Dedifferentiated amniotic fluid mesenchymal stem cell (primary cell): Measurements from ENCODE around the gene CFAP74.
"Not testable (repeated sequence)": the region's sequence is repeated elsewhere in the genome, so short reads cannot be mapped to it uniquely, and the experiment has no call there.

ENCODE experiments used
- DNase-seq: peaks from one replicate; pipeline ENCODE4 v3.0.0-alpha.2; 2016; ENCODE audit errors: extremely low spot score

The CFAP74 gene

DNA sequence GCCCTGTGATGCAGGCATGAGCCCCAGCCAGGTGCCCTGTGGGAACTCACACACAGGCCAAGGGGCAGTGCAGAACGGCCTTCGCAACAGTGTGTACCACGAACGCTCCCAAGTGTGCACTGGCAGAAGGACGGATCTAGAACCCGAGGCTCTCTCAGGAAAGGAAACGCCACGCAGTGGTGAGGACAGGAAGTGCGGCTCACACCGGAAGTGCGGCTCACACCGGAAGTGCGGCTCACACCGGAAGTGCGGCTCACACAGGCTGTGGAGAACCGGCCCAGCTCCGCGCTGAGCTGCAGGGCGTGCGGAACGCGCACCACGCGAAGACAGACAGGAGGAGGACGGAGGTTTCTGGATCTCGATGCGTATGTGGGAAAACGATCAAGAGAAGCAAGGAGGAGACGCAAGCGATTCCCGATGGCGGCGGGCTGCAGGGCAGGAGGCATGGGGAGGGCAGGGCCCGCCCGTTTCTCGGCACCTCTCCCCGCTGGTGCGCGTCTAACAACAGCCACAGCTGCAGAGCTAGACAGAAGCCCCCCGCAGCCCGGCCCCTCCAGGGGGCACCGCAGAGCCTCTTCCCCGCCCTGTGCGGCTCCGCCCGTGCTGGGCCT lies 48.6 kb downstream of the CFAP74 start:
- no peak for DNase-seq

DNA sequence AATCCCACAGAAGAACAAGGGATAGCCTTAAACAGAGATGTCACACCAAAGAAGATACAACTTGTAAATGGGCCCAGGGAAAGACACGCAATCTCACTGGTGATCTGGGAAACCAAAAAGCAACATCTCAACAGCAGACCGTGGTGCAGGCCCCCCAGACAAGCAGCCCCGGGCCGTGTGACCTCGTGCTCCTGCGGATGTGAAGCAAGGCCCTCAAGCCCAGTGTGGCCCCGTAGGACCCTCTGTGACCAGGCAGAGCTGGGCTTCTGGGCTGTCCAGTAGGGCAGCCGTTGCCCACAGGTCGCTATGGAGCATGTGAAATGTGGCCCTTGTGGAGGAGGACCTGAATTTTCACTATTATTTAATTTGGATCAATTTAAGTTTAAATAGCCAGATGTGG lies 49.6 kb downstream of the CFAP74 start:
- DNase-seq: no peak

DNA sequence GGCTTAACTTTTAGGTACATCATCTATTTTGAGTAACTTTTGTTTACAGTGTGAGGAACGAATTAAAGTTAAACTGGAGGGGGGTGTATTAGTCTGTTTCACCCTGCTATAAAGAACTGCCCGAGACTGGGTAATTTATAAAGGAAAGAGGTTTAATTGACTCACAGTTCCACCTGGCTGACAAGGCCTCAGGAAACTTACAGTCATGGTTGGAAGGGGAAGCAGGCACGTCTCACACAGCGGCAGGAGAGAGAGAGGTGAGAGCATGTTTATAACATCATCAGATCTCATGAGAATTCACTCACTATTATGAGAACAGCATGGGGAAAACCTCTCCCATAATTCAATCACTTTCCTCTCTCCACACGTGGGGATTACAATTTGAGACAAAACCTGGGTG lies 52.6 kb downstream of the CFAP74 start:
- DNase-seq: no peak

DNA sequence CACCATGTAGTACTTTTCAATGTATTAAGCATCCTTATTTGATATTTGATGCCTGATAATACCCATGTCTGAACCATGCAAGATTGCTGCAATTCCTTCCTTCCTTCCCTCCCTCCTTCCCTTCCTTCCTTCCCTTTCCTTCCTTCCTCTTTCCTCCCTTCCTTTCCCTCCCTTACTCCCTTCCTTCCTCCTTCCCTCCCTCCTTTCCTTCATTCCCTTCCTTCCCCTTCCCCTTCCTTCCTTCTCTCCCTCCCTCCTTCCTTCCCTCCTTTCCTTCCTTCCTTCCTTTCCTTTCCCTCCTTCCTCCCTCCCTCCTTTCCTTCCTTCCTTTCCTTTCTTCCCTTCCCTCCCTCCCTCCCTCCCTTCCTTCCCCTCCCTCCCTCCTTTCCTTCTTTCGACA lies 54.8 kb downstream of the CFAP74 start:
- DNase-seq: no peak

DNA sequence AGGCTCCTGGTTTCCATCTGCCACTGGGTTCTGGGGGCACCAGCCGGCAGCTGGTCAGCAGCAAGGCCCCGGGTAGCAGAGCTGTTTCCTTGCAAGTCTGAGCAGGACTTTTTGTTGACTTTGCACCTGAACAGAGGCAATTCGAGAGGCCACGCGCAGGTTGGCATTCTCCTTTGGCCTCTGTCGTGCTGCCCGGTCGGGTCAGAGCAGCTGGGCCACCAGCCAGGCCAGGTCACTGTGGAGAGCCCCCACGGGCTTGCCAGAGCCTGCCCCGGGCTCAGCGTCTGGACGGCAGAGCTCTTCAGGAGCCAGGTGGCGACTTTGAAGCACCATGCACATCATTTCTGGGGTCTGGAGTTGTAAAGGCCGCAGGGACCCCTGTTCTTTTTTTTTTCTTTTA lies 56.1 kb downstream of the CFAP74 start:
- DNase-seq: no peak

DNA sequence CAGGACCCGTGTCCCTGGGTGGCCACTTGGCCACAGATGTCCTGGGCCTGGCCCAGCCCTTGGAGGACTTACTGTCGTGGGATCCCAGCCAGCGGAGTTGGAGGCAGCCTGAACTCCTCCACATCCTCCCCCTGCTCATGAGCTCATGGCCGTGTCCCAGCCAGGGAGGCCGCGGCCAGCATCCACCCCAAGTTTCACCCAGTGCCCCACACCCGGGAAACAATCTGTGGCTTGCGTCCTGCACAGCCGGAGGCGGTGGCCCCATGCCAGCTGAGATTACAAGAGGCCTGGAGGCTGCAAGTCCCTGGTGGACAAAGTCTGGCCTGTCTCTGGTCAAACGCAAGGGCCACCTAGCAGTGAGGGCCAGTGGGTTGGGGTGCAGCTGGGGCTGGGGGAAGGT lies 57.0 kb downstream of the CFAP74 start:
- no peak for DNase-seq

DNA sequence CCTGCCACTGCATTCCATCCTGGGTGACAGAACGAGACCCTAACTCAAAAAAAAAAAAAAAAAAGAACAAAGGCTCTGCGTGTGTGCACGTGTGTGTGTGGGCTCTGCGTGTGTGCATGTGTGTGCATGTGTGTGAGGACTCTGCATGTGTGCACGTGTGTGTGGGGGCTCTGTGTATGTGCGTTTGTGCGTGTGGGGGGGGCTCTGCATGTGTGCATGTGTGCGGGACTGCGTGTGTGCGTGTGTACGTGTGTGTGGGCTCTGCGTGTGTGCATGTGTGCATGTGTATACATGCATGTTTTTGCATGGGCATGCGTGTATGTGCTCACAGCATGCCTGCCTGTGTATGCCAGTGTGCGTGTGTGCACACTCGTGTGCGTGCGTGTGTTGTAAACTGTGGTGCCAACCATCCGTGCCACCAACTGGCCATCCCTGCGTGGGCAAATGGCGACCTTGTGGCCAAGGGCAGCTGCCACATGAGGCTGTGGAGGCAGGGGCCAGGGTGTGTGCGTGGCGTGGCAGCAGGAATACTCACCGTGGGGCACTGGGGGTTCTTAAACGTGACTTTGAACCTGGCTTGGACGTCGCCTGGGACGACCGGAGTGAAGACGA lies 57.7 kb downstream of the CFAP74 start:
- no peak for DNase-seq

DNA sequence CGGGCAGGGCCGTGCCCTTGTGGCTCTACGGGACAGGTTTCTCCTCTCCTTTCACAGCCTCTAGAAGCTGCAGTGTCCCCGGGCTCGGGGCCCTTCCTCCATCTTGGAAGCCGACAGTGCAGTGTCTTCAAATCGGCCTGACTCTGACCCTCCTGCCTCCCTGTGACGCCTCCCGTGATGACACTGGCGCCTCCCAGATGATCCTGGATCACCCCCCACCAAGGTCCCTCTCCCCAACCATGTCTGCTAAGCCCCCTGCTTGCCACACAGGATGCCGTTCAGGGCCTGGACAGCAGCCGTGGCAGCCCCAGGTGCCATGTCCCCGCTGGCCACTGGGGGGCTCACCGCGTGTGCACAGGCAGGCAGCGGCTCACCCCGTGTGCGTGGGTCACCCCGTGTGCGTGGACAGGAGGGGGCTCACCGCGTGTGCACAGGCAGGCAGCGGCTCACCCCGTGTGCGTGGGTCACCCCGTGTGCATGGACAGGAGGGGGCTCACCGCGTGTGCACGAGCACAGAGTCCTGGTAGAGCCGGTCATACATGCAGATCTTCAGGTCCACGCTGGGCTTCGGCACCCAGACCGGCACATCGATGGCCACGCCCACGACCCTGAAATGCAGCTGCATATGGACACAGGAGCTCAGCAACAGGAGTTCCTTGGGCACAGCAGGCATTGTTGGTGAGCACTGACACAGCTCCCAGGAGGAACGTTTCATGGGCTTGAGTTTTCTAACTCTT lies 59.6 kb downstream of the CFAP74 start:
- DNase-seq: peak; percentile 19

DNA sequence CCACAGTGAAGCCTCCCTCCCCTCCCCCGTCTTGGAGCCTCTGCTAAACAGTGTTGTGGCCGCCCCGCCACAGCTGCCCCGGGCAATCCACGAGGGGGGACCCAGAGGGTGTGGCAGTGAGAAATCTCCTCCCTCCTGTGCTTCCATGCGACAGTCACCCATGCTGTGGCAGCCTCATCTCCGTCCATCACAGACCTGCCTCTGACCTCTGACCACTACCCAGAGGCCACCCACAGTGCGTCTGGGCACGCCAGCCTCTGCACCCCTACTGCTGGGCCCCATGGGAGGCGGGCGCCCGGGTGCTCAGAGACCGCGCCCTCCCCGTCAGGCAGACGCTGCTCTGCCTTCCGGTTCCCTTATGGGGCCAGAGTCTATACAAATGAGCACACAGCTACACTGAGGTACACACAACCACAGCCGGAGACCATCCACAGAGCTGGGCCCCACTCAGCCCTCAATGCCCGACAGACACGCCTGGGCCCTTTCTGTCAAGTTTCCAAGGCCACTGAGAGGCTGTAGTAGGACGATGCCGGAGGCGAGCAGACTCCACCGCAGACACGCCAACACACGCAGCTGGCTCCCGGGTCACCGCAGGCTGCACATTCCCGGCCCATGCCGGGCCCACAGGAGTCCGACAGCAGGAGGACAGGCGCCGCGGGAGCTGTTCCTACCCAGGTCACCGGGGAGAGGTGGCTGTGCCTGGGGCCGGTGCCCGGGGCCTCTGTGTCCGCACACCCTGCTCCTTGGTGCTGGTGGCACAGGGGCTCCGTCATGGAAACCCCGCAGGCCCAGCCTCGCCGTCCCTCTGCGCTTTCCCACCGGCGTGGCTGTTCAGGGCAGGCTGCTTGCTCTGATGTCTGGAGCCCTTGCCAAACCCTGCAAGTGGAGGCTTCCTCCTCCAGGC lies 60.6 kb downstream of the CFAP74 start:
- no peak for DNase-seq

DNA sequence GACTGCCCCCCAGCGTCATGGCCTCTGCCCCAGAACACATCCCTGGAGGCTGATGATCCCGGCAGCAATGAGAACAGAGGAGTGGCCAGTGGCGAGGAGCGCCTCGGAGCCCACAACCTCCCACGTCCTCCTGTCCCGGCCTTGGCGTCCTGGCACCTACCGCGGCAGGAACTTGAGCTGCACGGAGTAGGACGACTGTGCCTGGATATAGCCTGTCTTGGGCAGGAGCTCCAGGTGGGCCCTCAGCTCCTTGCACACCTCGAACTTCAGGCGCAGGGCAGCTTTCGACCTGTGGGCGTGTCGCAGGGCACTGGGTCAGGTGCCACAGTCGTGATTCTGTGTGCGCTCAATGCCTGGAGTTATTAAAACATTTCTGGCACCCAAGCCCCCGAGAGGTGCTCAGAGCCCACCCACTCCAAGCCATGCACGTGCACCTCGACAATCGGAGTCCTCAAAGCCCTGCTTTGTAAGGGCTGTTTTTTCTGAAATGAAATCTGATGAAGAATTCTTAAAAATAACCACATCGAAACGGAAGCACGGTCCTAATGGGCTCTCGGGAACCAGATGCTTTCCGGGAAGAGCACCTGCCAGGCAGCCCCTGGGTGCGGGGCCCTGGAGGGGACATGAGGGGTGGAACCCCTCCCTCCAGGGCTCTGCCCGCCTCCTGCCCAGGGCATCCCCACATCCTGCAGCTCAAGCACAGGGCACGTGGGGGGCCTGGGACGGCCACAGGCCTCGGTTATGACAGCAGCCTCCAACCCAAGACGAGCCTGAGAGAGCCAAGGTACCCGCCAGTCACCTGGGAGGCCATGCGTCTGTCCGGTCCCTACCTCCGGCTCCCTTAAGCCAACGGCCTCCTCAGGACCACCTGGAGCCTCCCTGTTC lies 61.5 kb downstream of the CFAP74 start:
- DNase-seq: no peak

DNA sequence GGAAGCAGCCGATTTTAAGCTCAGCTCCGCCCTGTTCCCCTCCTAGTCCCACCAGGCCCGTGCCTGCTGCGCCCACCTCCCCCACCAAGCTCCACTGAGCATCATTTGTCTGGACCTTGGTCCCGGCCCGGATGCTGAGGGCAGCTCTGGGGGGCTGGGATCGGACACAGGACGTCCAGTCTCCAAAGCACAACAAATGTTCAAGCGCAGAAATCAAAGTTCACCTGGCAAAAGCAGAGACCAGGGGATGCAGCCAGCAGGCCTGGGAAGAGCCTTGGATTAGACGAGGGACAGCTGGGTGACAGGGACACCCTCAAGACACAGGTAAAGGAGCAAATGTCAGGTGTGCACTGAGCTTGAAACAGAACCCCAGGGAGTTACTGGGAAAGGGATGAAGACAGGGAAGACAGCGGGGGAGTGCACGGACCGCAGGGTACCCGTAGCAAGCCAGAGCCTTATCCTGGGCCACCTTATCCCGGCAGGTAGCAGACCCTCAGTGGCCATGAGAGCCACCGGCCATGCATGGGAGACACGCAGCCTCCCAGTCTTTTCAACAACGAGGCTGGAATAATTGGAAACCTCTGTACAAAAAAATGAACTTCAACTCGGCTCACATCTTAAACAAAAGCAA lies 62.3 kb downstream of the CFAP74 start:
- DNase-seq: no peak

DNA sequence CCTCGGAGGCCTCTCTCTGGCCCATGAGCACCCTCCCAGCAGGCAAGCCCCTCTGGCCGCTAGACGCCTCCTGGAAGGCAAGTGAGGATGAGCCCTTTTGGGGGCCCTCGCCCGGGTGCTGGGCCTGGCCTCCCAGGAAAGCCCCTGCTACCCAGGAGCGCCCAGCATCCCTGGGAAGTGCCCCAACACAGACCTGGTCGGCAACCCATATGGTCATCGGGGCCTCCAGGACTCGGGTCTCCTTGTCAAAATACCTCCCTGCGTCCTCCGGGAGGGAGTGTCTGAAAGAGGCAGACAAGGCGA lies 63.5 kb downstream of the CFAP74 start:
- DNase-seq: no peak

DNA sequence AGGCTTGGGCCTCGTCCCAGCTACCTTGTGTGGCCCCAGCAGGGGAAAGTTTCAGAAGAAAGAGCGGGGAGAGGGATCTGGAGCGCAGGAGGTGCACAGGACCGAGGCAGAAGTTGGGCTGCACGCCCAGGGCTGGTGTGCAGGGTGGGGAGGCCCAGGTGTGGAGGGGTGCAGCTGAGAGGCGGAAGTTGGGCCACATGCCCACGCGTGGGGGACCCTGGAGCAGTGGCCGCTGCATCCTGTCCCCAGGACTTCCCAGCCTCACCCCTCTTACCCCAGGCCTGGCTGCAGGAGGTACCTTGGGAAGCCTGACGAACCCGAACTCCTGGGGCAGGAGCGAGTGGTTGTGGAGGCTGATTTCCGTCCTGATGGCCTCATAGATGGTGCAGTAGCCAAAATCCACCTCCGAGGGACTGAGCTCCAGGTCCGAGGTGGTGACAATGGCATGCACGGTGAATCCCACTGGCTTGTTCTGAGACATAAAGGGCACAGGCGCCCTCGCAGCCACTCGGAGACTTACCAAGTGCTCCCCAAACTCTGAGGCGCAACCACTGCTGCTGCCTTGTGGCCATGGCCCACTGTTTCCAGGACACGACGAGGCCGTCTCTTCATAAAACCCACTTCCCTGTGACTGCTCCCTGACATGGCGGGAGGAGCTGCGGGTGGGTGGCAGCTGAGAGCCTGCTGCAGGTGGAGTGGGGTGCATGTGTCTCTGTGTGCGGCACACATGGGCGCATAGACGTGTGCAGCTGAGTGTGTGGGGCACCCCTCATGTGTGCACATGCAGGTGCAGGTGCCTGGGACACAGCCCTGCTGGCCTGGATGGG lies 64.1 kb downstream of the CFAP74 start:
- no peak for DNase-seq

DNA sequence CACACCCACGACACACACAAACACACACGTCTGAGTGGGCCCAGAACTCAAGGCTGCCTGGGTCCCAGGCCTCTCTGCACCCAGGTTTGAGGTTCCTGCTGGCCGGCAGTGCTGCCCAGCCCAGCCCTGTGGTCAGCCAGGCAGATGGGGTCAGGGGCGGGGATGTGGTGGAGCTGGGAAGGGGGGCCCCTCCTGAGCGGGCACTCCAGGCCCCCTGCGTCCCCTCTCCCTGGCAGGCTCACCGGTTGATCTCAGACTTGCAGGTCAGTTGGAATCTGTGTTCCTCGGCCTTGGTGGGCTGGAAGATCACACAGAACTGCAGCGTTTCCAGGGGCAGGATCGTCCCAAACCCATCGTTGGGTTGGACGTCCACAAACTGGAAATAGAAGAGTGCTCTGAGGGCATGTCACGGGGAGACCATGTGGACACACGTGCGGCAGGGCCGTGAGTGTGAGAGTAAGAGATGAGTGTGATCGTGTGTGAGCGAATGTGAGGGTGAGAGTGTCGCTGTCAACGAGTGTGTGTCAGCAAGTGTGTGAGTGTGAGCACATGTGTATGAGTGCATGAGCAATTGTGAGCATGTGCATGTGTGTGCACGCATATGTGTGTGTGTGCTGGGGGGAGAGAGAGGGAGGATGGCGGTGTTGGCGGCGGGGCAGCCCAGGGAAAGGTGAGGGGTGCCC lies 64.8 kb downstream of the CFAP74 start:
- DNase-seq: no peak

DNA sequence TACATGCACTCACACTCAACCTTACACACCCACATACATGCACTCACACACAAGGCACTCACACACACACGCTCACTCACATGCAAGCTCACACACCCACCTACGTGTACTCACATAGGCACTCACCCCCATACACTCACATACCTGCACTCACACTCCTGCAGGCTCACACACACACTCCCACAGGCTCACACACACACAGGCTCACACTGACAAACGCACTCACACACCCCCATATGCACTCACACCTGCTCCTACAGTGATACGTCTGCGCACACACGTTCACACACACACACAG lies 65.4 kb downstream of the CFAP74 start:
- DNase-seq: no peak

DNA sequence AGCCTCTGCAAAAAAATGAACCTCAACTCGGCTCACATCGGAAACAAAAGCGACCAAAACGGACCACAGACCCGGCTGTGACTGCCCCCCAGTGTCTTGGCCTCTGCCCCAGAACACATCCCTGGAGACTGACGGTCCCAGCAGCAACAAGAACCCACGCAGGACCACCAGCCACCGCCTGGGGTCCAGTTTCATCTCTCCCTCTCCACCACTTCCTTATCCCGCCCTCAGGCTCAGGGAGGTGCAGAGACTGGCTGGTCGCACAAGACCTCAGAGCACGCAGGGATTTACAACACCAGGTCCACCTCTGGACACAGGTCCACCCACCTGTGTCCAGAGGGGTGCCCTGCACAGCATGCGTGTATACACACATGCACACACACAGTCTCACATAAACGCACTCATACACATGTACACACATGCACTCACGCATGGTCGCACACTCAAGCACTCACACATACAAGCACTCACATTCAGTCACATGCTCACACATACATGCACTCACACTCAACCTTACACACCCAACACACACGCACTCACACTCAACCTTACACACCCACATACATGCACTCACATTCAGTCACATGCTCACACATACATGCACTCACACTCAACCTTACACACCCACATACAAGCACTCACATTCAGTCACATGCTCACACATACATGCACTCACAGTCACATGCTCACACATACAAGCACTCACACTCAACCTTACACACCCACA lies 65.9 kb downstream of the CFAP74 start:
- DNase-seq: no peak

DNA sequence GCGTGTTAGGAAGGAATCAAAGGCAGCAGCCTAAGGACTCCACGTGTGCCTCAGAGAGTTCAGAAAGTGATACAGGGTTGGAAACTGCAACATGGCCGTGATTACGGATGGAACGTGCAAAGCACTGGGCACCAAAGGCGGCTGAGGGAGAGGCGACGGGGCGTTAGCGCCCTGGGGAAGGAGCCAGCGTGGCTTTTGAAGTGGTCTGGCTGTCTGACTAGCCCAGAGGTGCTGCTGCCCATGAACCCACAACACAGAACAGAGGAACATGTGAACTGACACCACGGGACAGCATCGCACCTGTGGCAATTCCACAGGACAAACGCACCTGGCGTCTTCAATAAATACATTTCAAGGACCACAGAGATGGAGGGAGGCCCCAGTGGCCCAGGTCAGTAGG lies 66.5 kb downstream of the CFAP74 start:
- no peak for DNase-seq

DNA sequence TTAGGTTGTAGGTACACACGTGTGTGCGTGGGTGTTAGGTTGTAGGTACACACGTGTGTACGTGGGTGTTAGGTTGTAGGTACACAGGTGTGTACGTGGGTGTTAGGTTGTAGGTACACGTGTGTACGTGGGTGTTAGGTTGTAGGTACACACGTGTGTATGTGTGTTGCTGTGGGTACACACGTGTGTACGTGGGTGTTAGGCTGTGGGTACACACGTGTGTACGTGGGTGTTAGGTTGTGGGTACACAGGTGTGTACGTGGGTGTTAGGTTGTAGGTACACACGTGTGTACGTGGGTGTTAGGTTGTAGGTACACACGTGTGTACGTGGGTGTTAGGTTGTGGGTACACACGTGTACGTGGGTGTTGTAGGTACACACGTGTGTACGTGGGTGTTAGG lies 68.7 kb downstream of the CFAP74 start:
- not testable (repeated sequence) for DNase-seq
